GM21528 (cell line): ENCODE results near the gene ZNF771.

Experiments used
- ATAC-seq: cut with Tn5 transposase; IDR thresholded peaks from one replicate; pipeline ENCODE4 v1.9.1; 2021; ENCODE audit warnings: mild to moderate bottlenecking, moderate library complexity; ENCODE audit not compliant: unreplicated experiment, low FRiP score

Gene ZNF771

GRCh38 chr16:30397776-30398660 is 9.4 kb upstream of the ZNF771 start:
- no peak for ATAC-seq

GRCh38 chr16:30398661-30399434 is 8.6 kb upstream of the ZNF771 start:
- no peak for ATAC-seq

- ATAC-seq = no peak
These were observed 7.8 kb upstream of the ZNF771 start for GRCh38 chr16:30399435-30400186.

- ATAC-seq = no peak
These were observed 5.5 kb upstream of the ZNF771 start for GRCh38 chr16:30401768-30402425.

- peak; percentile 20 for ATAC-seq
These were observed 658 bp upstream of the ZNF771 start for GRCh38 chr16:30406795-30407101.

GRCh38 chr16:30407804-30408534 is 563 bp downstream of the ZNF771 start:
- ATAC-seq = no peak

- ATAC-seq = no peak
These were observed 2.0 kb downstream of the ZNF771 start for GRCh38 chr16:30409125-30410060.

GRCh38 chr16:30413112-30413806 is 5.9 kb downstream of the ZNF771 start:
- no peak for ATAC-seq

GRCh38 chr16:30414159-30414558 is 6.8 kb downstream of the ZNF771 start:
- ATAC-seq = no peak

GRCh38 chr16:30416047-30416603 is 8.7 kb downstream of the ZNF771 start:
- ATAC-seq = no peak

GRCh38 chr16:30416624-30417528 is 9.5 kb downstream of the ZNF771 start:
- no peak for ATAC-seq

GRCh38 chr16:30417529-30418349 is 10.3 kb downstream of the ZNF771 start:
- ATAC-seq = peak; percentile 73

- peak; percentile 3 for ATAC-seq
These were observed 11.2 kb downstream of the ZNF771 start for GRCh38 chr16:30418350-30419181.

- no peak for ATAC-seq
These were observed 13.6 kb downstream of the ZNF771 start for GRCh38 chr16:30421010-30421409.

- no peak for ATAC-seq
These were observed 20.6 kb downstream of the ZNF771 start for GRCh38 chr16:30428055-30428454.
